Measurements from ENCODE around the gene NACC2. TPM values are rescaled to one million over a fixed set of nuclear protein-coding genes. Genes with fewer than 3 reads are reported as not detected.

The NACC2 gene
- total and polyA plus RNA-seq, 4 donors = 4.8 to 17.8 (median 8.8) TPM

DNA sequence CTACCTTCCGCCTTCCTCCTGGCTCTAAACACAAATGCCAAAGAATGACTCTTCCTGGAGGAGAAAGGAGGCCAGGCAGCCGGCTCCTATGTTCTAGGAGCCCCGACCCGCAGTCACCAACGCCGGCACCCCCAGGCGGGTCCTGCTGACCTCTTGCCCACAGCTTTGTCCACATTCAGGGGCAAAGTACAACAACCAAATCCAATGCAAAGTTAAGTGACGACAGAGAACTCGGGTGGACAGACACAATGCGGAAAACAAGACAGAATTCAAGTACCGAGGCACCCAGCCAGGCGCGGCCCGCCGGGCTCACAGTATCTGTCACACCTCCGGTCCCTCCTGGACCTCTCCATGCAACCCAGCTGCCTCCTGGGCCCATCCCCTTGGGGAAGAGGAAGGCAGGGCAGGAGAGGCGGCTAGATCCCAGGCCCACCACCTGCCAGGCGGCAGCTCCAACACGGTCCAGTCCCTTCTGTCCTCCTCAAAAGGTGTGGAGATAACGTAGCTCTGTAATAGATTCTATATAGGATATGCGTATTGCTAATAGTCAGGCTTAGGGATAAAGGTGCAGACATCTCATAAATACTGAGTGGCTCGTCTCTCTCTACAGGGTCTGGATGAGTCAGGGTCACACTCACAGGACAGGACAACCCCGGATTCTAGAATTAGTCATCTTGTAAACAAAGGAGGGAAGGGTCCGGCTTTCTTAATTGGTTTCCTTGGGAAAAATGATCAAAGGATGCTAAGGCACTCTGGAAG lies 87.0 kb downstream of the NACC2 start (continued):
- TF ChIP-seq ZBTB33 (IDR thresholded peaks at IDR 0.05) = no peak

DNA sequence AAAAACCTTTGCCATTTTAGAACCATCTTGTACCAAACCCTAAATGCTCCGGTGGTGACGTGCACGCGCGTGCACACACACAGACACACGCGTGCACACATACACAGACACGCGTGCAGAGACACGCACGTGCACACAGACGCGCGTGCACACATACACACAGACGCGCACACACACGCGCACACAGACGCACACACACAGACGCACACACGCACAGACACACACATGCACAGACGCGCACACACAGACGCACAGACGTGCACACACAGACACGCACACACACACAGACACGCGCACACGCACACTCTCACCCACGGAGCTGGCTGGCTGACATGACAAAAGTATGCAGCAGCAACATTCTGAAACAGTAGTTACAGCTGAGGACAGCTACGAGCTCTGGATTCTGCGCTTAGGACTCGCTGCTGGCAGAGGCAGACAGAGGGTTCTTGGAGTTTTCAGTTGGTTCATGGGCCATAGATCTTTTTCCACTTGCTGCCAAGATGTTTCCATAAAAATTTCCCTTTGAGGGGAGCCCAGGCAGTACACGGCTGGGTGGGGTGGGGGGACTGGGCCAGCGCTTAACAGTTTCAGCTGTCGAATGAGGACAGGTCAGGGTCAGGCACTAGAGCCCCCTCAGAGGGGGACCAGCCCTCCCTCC lies 87.7 kb downstream of the NACC2 start:
- H3K4me1 ChIP-seq (ENCODE audit: control insufficient read depth in 4 of 4, insufficient read depth in 4 of 4, low read length in 3 of 4) = peaks cover 13 to 47% (median 30%) of the 10 kb centered on the region in 4 donors
- peaks cover 0 to 5% (median 0%) of the 10 kb centered on the region in 4 donors for H3K36me3 ChIP-seq (ENCODE audit: control insufficient read depth in 4 of 4, insufficient read depth in 3 of 4, low read depth in 1 of 4, low read length in 3 of 4)
- no peak overlapping the region for H3K9ac ChIP-seq (ENCODE audit: low read depth in 1 of 2, low read length in 2 of 2)
- H3K9me3 ChIP-seq (ENCODE audit: control insufficient read depth in 4 of 4, low read length in 3 of 4) = no peaks in the 10 kb centered on the region
- DNase-seq (ENCODE audit: low spot score) = no peak
- no peaks in the 10 kb centered on the region for H3K27me3 ChIP-seq (ENCODE audit: control insufficient read depth in 4 of 4, insufficient read depth in 4 of 4, low read length in 3 of 4)
- H3K4me3 ChIP-seq (ENCODE audit: low read depth in 1 of 3, low read length in 3 of 3) = no peak overlapping the region
- 90% methylated on average over 36 of the region's 36 CpGs for WGBS
- TF ChIP-seq FOXA1 (IDR thresholded peaks at IDR 0.05) (no peak), TAF1 (conservative IDR thresholded peaks at IDR 0.05) (no peak), RAD21 (IDR thresholded peaks at IDR 0.05) (no peak), HNF4G (IDR thresholded peaks at IDR 0.05) (no peak), HNF4A (conservative IDR thresholded peaks at IDR 0.05) (no peak), RXRA (IDR thresholded peaks at IDR 0.05) (no peak), EGR1 (IDR thresholded peaks at IDR 0.05; ENCODE audit: low read depth in 2 of 2) (no peak), REST (IDR thresholded peaks at IDR 0.05) (no peak), FOXA2 (IDR thresholded peaks at IDR 0.05) (no peak), SP1 (IDR thresholded peaks at IDR 0.05) (no peak)
- TF ChIP-seq, protein P1, sequence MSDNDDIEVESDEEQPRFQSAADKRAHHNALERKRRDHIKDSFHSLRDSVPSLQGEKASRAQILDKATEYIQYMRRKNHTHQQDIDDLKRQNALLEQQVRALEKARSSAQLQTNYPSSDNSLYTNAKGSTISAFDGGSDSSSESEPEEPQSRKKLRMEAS (IDR thresholded peaks at IDR 0.05) = no peak
- H3K27ac ChIP-seq (ENCODE audit: low read depth in 1 of 2, low read length in 2 of 2) = peak overlapping the region; percentile 57 to 80

- H3K27ac ChIP-seq (ENCODE audit: low read depth in 1 of 2, low read length in 2 of 2) = no peak overlapping the region
- TF ChIP-seq FOXA1 (IDR thresholded peaks at IDR 0.05) (no peak), REST (IDR thresholded peaks at IDR 0.05) (no peak), NR2F2 (IDR thresholded peaks at IDR 0.05) (no peak), HNF4A (conservative IDR thresholded peaks at IDR 0.05) (no peak), RXRA (IDR thresholded peaks at IDR 0.05) (no peak), ZBTB33 (IDR thresholded peaks at IDR 0.05) (no peak), ATF3 (IDR thresholded peaks at IDR 0.05) (no peak), JUND (IDR thresholded peaks at IDR 0.05) (no peak), YY1 (IDR thresholded peaks at IDR 0.05) (no peak), TAF1 (conservative IDR thresholded peaks at IDR 0.05) (no peak), FOXA2 (IDR thresholded peaks at IDR 0.05) (no peak)
- H3K4me1 ChIP-seq (ENCODE audit: control insufficient read depth in 4 of 4, insufficient read depth in 4 of 4, low read length in 3 of 4) = peaks cover 9 to 35% (median 24%) of the 10 kb centered on the region in 4 donors
- H3K9ac ChIP-seq (ENCODE audit: low read depth in 1 of 2, low read length in 2 of 2) = no peak overlapping the region
- H3K4me3 ChIP-seq (ENCODE audit: low read depth in 1 of 3, low read length in 3 of 3) = no peak overlapping the region
- no peaks in the 10 kb centered on the region for H3K27me3 ChIP-seq (ENCODE audit: control insufficient read depth in 4 of 4, insufficient read depth in 4 of 4, low read length in 3 of 4)
- WGBS = 87% methylated on average over 7 of the region's 7 CpGs
- H3K36me3 ChIP-seq (ENCODE audit: control insufficient read depth in 4 of 4, insufficient read depth in 3 of 4, low read depth in 1 of 4, low read length in 3 of 4) = peaks cover 0 to 2% (median 0%) of the 10 kb centered on the region in 4 donors
- no peaks in the 10 kb centered on the region for H3K9me3 ChIP-seq (ENCODE audit: control insufficient read depth in 4 of 4, low read length in 3 of 4)
- no peak for DNase-seq (ENCODE audit: low spot score)
These were observed 88.9 kb downstream of the NACC2 start for GRCh38 chr9:136006169-136006568.

Data from liver (tissue), 9 donors.